Measurements from ENCODE around the gene HYAL3.

GRCh38 chr3:50297896-50298725 is 1.1 kb downstream of the HYAL3 start:
- TF ChIP-seq ZNF274 (IDR thresholded peaks at IDR 0.05; ENCODE audit: low read depth, low read length): no peak
- no peak for TF ChIP-seq SUZ12 (IDR thresholded peaks at IDR 0.05; ENCODE audit: extremely low read depth, insufficient read depth, insufficient read length)
- TF ChIP-seq YY1 (IDR thresholded peaks at IDR 0.05; ENCODE audit: insufficient read depth, insufficient read length): no peak
